ENCODE data around the gene PRPF6.
A peak's percentile ranks its signal among the peaks of the same experiment; 100 is the strongest.

- TF ChIP-seq CTCF (IDR thresholded peaks at IDR 0.05) (peak; percentile 86), EZH2 (IDR thresholded peaks at IDR 0.05; ENCODE audit: borderline replicate concordance, insufficient read depth, low read depth, low read length, poor library complexity, severe bottlenecking) (no peak)
Measured at GRCh38 chr20:63980806-63981728, at the start of gene PRPF6.
